ENCODE data around the gene XRCC2.

DNA sequence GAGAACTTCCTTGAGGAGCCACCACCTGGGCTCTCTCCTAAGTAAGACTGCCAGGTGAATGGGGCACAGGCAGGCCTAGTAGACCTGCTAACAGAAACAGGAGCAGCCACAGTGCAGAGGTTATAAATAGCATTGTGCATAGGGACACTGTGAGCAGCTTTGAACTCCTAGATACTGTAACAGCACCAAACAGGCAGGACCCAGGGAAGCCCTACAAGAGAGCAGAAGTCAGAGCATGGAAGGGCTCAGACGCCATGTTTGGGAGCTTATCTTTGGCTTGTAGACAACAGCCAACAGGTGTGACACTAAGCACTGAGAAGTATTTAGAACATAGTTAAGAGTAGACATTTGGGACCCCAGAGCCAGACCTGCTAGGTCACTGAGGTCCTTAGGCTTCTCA, 14.5 kb downstream of the XRCC2 start:
- TF ChIP-seq, protein P1, sequence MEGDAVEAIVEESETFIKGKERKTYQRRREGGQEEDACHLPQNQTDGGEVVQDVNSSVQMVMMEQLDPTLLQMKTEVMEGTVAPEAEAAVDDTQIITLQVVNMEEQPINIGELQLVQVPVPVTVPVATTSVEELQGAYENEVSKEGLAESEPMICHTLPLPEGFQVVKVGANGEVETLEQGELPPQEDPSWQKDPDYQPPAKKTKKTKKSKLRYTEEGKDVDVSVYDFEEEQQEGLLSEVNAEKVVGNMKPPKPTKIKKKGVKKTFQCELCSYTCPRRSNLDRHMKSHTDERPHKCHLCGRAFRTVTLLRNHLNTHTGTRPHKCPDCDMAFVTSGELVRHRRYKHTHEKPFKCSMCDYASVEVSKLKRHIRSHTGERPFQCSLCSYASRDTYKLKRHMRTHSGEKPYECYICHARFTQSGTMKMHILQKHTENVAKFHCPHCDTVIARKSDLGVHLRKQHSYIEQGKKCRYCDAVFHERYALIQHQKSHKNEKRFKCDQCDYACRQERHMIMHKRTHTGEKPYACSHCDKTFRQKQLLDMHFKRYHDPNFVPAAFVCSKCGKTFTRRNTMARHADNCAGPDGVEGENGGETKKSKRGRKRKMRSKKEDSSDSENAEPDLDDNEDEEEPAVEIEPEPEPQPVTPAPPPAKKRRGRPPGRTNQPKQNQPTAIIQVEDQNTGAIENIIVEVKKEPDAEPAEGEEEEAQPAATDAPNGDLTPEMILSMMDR (IDR thresholded peaks at IDR 0.05): no peak
- no peak for TF ChIP-seq POLR2A (IDR thresholded peaks at IDR 0.05)

Measured in thyroid gland (tissue), 4 donors.